WTC11 (cell line): ENCODE measurements around the gene TSPAN5. TPM values are rescaled to one million over a fixed set of nuclear protein-coding genes. Genes with fewer than 3 reads are reported as not detected.

Experiments used
- ATAC-seq: fragments of 200-7000 bp; cut with Tn5 transposase; 2 replicates; pipeline ENCODE4 v1.10.0; 2021; ENCODE audit warnings: mild to moderate bottlenecking, moderate library complexity
- CTCF ChIA-PET: fragments of 300-600 bp; sonication (Branson Sonifier 250); formaldehyde crosslinking; loops from one replicate; lab custom pipeline; 2021; ENCODE audit warnings: antibody characterized with exemption; lab: Charles Lee
- POLR2A ChIA-PET: fragments of 350-600 bp; sonication (Branson Sonifier 250); formaldehyde crosslinking; loops from one replicate; lab custom pipeline; 2021; ENCODE audit warnings: antibody characterized with exemption; lab: Charles Lee
- DNase-seq: peaks from one replicate; pipeline ENCODE4 v3.0.0; 2021; ENCODE audit warnings: low spot score
- H3K27ac Mint-ChIP-seq: 2 replicates; pipeline ENCODE4 v1.8.0; 2021; ENCODE audit warnings: mixed read lengths
- H3K27me3 Mint-ChIP-seq: 2 replicates; pipeline ENCODE4 v1.8.0; 2021; ENCODE audit warnings: low read depth, mild to moderate bottlenecking, moderate library complexity, mixed read lengths
- H3K36me3 Mint-ChIP-seq: 2 replicates; pipeline ENCODE4 v1.8.0; 2021; ENCODE audit warnings: mixed read lengths
- H3K4me1 Mint-ChIP-seq: 2 replicates; pipeline ENCODE4 v1.8.0; 2022; ENCODE audit warnings: mixed read lengths
- H3K4me3 Mint-ChIP-seq: 2 replicates; pipeline ENCODE4 v1.8.0; 2021; ENCODE audit warnings: mild to moderate bottlenecking, moderate library complexity, mixed read lengths
- H3K9me3 Mint-ChIP-seq: 2 replicates; pipeline ENCODE4 v1.8.0; 2021; ENCODE audit warnings: mixed read lengths
- ATF1 ChIP-seq: sonication (generic); formaldehyde crosslinking; IDR thresholded peaks from 2 replicates; pipeline ENCODE4 v1.8.1; 2023; ENCODE audit warnings: mild to moderate bottlenecking, moderate library complexity, missing genetic modification reagents
- ETV6 ChIP-seq: sonication (generic); formaldehyde crosslinking; IDR thresholded peaks from 2 replicates; pipeline ENCODE4 v1.8.1; 2022; ENCODE audit warnings: mild to moderate bottlenecking, missing genetic modification reagents
- FOXK1 ChIP-seq: sonication (generic); formaldehyde crosslinking; IDR thresholded peaks from 2 replicates; pipeline ENCODE4 v1.8.0; 2022; ENCODE audit warnings: mild to moderate bottlenecking, moderate library complexity, missing genetic modification reagents
- FOXP1 ChIP-seq: sonication (generic); formaldehyde crosslinking; IDR thresholded peaks from 2 replicates; pipeline ENCODE4 v1.8.0; 2022; ENCODE audit warnings: missing genetic modification reagents, mild to moderate bottlenecking, moderate library complexity, borderline replicate concordance
- GABPB1 ChIP-seq: sonication (generic); formaldehyde crosslinking; IDR thresholded peaks from 2 replicates; pipeline ENCODE4 v1.8.1; 2023; ENCODE audit warnings: mild to moderate bottlenecking, missing genetic modification reagents
- GRHL2 ChIP-seq: fragments of 250-450 bp; sonication (Bioruptor Pico); IDR thresholded peaks from 2 replicates; pipeline ENCODE4 v1.8.0; 2022; ENCODE audit warnings: mild to moderate bottlenecking, moderate library complexity; ENCODE audit not compliant: insufficient replicate concordance, severe bottlenecking
- GTF2I ChIP-seq: fragments of 250-450 bp; sonication (Bioruptor Pico); conservative IDR thresholded peaks from 2 replicates; pipeline ENCODE4 v1.4.0; 2021; ENCODE audit warnings: mild to moderate bottlenecking
- IRF2 ChIP-seq: sonication (generic); formaldehyde crosslinking; IDR thresholded peaks from 2 replicates; pipeline ENCODE4 v1.8.0; 2022; ENCODE audit warnings: low read depth, missing genetic modification reagents, borderline replicate concordance
- JUN ChIP-seq: sonication (generic); formaldehyde crosslinking; IDR thresholded peaks from 2 replicates; pipeline ENCODE4 v1.8.0; 2023; ENCODE audit warnings: mild to moderate bottlenecking, missing genetic modification reagents
- KAT7 ChIP-seq: sonication (generic); formaldehyde crosslinking; IDR thresholded peaks from 2 replicates; pipeline ENCODE4 v1.8.1; 2023; ENCODE audit warnings: missing genetic modification reagents, mild to moderate bottlenecking, borderline replicate concordance
- MXD4 ChIP-seq: fragments of 250-450 bp; sonication (Bioruptor Pico); IDR thresholded peaks from 2 replicates; pipeline ENCODE4 v1.8.0; 2021; ENCODE audit warnings: mild to moderate bottlenecking, moderate library complexity, borderline replicate concordance
- NFE2L1 ChIP-seq: sonication (generic); formaldehyde crosslinking; IDR thresholded peaks from 2 replicates; pipeline ENCODE4 v1.8.1; 2023; ENCODE audit warnings: missing genetic modification reagents
- NR2C2 ChIP-seq: sonication (generic); formaldehyde crosslinking; IDR thresholded peaks from 2 replicates; pipeline ENCODE4 v1.8.0; 2022; ENCODE audit warnings: mild to moderate bottlenecking, missing genetic modification reagents
- TEAD1 ChIP-seq: sonication (generic); formaldehyde crosslinking; IDR thresholded peaks from 2 replicates; pipeline ENCODE4 v1.8.0; 2022; ENCODE audit warnings: mild to moderate bottlenecking, missing genetic modification reagents
- ZBTB21 ChIP-seq: sonication (generic); formaldehyde crosslinking; IDR thresholded peaks from 2 replicates; pipeline ENCODE4 v1.8.1; 2023; ENCODE audit warnings: mild to moderate bottlenecking, missing genetic modification reagents, borderline replicate concordance
- ZNF263 ChIP-seq: sonication (generic); formaldehyde crosslinking; IDR thresholded peaks from 2 replicates; pipeline ENCODE4 v1.8.1; 2022; ENCODE audit warnings: low read depth, mild to moderate bottlenecking, moderate library complexity, missing genetic modification reagents
- ZNF317 ChIP-seq: sonication (generic); formaldehyde crosslinking; IDR thresholded peaks from 2 replicates; pipeline ENCODE4 v1.8.1; 2023; ENCODE audit warnings: low read depth, mild to moderate bottlenecking, moderate library complexity, missing genetic modification reagents, borderline replicate concordance
- ZNF416 ChIP-seq: fragments of 250-450 bp; sonication (Bioruptor Pico); IDR thresholded peaks from 2 replicates; pipeline ENCODE4 v1.9.0; 2021; ENCODE audit warnings: mild to moderate bottlenecking, inconsistent platforms
- ZNF671 ChIP-seq: fragments of 250-450 bp; sonication (Bioruptor Pico); IDR thresholded peaks from 2 replicates; pipeline ENCODE4 v1.8.0; 2021; ENCODE audit warnings: mild to moderate bottlenecking
- total RNA-seq: library from RNA; stranded (reverse); gene quantifications from 3 replicates; pipeline ENCODE4 v1.2.3, GENCODE V29; 2021
- TF ChIP-seq, protein P1 (sequence below): sonication (generic); formaldehyde crosslinking; IDR thresholded peaks from 2 replicates; pipeline ENCODE4 v1.8.0; 2022; ENCODE audit warnings: mild to moderate bottlenecking, missing genetic modification reagents
- TF ChIP-seq, protein P2 (sequence below): sonication (generic); formaldehyde crosslinking; IDR thresholded peaks from 2 replicates; pipeline ENCODE4 v1.8.0; 2022; ENCODE audit warnings: mild to moderate bottlenecking, missing genetic modification reagents
- TF ChIP-seq, protein P3 (sequence below): fragments of 250-450 bp; sonication (Bioruptor Pico); IDR thresholded peaks from 2 replicates; pipeline ENCODE4 v1.9.0; 2021; ENCODE audit warnings: moderate library complexity, mild to moderate bottlenecking, inconsistent platforms, borderline replicate concordance
- TF ChIP-seq, protein P4 (sequence below): sonication (generic); formaldehyde crosslinking; IDR thresholded peaks from 2 replicates; pipeline ENCODE4 v1.8.1; 2022; ENCODE audit warnings: missing genetic modification reagents, borderline replicate concordance
- TF ChIP-seq, protein P5 (sequence below): sonication (generic); formaldehyde crosslinking; IDR thresholded peaks from 2 replicates; pipeline ENCODE4 v1.8.1; 2022; ENCODE audit warnings: mild to moderate bottlenecking, moderate library complexity, missing genetic modification reagents
- TF ChIP-seq, protein P6 (sequence below): sonication (generic); formaldehyde crosslinking; IDR thresholded peaks from 2 replicates; pipeline ENCODE4 v1.8.0; 2022; ENCODE audit warnings: mild to moderate bottlenecking, missing genetic modification reagents
- TF ChIP-seq, protein P7 (sequence below): fragments of 250-450 bp; sonication (Bioruptor Pico); IDR thresholded peaks from 2 replicates; pipeline ENCODE4 v1.9.0; 2021; ENCODE audit warnings: mild to moderate bottlenecking
- TF ChIP-seq, protein P8 (sequence below): sonication (generic); formaldehyde crosslinking; IDR thresholded peaks from 2 replicates; pipeline ENCODE4 v1.8.0; 2023; ENCODE audit warnings: missing genetic modification reagents

Gene TSPAN5
- total RNA-seq, 1 experiment from 2014 or later = 22.7 TPM

DNA sequence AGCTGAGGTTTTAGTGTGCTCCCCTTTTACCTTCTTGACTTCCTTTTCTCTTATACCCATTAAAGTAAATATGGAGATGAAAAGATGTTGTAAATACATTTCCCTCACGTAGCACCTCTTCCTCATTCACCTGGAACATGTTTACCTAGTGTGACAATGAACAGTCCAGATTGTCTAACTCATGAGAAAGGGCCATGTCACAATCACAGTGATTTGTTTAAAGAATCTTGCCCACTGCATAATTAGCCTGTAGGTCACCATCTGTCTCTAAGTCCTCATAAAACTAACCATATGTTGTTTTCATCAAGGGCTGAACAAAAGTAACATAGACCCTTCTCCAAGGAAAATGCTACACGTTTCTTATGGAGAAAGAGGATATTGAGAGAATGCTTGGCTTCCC, 85.7 kb downstream of the TSPAN5 start:
- CTCF ChIA-PET = no interaction called here
- POLR2A ChIA-PET = no interaction called here
- no peaks in the 10 kb centered on the region for H3K27me3 Mint-ChIP-seq
- no peak for TF ChIP-seq NR2C2 (CRISPR knock-in tag)
- TF ChIP-seq, protein P1, sequence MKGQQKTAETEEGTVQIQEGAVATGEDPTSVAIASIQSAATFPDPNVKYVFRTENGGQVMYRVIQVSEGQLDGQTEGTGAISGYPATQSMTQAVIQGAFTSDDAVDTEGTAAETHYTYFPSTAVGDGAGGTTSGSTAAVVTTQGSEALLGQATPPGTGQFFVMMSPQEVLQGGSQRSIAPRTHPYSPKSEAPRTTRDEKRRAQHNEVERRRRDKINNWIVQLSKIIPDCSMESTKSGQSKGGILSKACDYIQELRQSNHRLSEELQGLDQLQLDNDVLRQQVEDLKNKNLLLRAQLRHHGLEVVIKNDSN (CRISPR knock-in tag) = no peak
- TF ChIP-seq ZNF317 = no peak
- TF ChIP-seq ATF1 (CRISPR knock-in tag) = no peak
- TF ChIP-seq, protein P2, sequence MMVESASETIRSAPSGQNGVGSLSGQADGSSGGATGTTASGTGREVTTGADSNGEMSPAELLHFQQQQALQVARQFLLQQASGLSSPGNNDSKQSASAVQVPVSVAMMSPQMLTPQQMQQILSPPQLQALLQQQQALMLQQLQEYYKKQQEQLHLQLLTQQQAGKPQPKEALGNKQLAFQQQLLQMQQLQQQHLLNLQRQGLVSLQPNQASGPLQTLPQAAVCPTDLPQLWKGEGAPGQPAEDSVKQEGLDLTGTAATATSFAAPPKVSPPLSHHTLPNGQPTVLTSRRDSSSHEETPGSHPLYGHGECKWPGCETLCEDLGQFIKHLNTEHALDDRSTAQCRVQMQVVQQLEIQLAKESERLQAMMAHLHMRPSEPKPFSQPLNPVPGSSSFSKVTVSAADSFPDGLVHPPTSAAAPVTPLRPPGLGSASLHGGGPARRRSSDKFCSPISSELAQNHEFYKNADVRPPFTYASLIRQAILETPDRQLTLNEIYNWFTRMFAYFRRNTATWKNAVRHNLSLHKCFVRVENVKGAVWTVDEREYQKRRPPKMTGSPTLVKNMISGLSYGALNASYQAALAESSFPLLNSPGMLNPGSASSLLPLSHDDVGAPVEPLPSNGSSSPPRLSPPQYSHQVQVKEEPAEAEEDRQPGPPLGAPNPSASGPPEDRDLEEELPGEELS (CRISPR knock-in tag) = no peak
- TF ChIP-seq, protein P3, sequence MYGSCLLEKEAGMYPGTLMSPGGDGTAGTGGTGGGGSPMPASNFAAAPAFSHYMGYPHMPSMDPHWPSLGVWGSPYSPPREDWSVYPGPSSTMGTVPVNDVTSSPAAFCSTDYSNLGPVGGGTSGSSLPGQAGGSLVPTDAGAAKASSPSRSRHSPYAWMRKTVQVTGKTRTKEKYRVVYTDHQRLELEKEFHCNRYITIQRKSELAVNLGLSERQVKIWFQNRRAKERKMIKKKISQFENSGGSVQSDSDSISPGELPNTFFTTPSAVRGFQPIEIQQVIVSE = no peak
- TF ChIP-seq ZNF263 (CRISPR knock-in tag) = no peak
- TF ChIP-seq JUN (CRISPR knock-in tag) = no peak
- no peak for TF ChIP-seq ZNF671
- TF ChIP-seq, protein P4, sequence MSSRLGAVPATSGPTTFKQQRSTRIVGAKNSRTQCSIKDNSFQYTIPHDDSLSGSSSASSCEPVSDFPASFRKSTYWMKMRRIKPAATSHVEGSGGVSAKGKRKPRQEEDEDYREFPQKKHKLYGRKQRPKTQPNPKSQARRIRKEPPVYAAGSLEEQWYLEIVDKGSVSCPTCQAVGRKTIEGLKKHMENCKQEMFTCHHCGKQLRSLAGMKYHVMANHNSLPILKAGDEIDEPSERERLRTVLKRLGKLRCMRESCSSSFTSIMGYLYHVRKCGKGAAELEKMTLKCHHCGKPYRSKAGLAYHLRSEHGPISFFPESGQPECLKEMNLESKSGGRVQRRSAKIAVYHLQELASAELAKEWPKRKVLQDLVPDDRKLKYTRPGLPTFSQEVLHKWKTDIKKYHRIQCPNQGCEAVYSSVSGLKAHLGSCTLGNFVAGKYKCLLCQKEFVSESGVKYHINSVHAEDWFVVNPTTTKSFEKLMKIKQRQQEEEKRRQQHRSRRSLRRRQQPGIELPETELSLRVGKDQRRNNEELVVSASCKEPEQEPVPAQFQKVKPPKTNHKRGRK (CRISPR knock-in tag) = no peak
- TF ChIP-seq, protein P5, sequence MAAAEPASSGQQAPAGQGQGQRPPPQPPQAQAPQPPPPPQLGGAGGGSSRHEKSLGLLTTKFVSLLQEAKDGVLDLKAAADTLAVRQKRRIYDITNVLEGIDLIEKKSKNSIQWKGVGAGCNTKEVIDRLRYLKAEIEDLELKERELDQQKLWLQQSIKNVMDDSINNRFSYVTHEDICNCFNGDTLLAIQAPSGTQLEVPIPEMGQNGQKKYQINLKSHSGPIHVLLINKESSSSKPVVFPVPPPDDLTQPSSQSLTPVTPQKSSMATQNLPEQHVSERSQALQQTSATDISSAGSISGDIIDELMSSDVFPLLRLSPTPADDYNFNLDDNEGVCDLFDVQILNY (CRISPR knock-in tag) = no peak
- no peak for TF ChIP-seq ZNF416 (CRISPR knock-in tag)
- TF ChIP-seq ETV6 (CRISPR knock-in tag) = no peak
- TF ChIP-seq GTF2I (CRISPR knock-in tag) = no peak
- no peak for TF ChIP-seq FOXP1
- TF ChIP-seq, all 79 proteins: peak for 0
- no peak overlapping the region for H3K27ac Mint-ChIP-seq
- H3K36me3 Mint-ChIP-seq = peaks cover 2% of the 10 kb centered on the region; the same call in 1 of the 2 replicates
- ATAC-seq (no peak), DNase-seq (no peak)
- peaks cover 25% of the 10 kb centered on the region for H3K4me1 Mint-ChIP-seq
- no peak overlapping the region for H3K4me3 Mint-ChIP-seq
- no peaks in the 10 kb centered on the region for H3K9me3 Mint-ChIP-seq

DNA sequence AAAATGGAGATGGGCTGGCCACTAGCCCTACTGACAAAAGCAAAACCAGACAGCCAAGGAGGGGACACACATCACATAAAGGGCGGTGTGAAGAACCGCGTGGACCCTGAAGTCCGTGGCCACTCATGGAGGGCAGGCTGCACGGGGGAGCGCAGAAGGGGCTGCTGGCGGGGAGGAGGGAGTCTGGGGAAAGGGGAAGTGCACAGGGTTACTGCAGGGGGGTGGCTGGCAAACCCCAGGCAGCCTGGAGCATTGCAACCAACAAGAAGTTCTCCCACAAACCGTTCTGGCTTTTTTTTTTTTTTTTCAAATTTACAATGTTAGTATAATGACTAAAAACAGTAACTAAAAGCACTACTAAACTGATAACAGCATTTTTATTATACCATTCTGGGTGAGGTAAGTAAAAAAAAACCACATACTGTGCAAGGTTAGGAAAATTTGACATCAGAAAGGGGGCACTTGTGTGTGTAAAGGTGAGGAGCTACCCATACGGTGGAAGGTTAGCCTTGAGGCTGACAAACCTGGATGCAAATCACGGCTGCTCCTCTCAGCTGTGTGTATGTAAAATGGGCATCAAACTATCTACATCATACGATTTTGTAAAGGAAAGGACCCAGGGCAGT, 87.1 kb downstream of the TSPAN5 start:
- Mint-ChIP-seq H3K36me3 (peaks cover 2% of the 10 kb centered on the region; the same call in 1 of the 2 replicates), H3K9me3 (no peaks in the 10 kb centered on the region), H3K4me1 (peaks cover 32% of the 10 kb centered on the region), H3K27me3 (no peaks in the 10 kb centered on the region), H3K4me3 (no peak overlapping the region), H3K27ac (no peak overlapping the region)
- no peak for DNase-seq
- ChIA-PET POLR2A (no interaction called here), CTCF (no interaction called here)
- ATAC-seq = no peak
- TF ChIP-seq TEAD1 (CRISPR knock-in tag) (no peak), GABPB1 (CRISPR knock-in tag) (no peak), FOXK1 (CRISPR knock-in tag) (no peak), GRHL2 (CRISPR knock-in tag) (no peak), IRF2 (no peak), KAT7 (CRISPR knock-in tag) (no peak), NFE2L1 (CRISPR knock-in tag) (no peak), MXD4 (CRISPR knock-in tag) (no peak), ZBTB21 (CRISPR knock-in tag) (no peak)
- TF ChIP-seq, protein P6, sequence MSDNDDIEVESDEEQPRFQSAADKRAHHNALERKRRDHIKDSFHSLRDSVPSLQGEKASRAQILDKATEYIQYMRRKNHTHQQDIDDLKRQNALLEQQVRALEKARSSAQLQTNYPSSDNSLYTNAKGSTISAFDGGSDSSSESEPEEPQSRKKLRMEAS (CRISPR knock-in tag) = no peak
- TF ChIP-seq, protein P7, sequence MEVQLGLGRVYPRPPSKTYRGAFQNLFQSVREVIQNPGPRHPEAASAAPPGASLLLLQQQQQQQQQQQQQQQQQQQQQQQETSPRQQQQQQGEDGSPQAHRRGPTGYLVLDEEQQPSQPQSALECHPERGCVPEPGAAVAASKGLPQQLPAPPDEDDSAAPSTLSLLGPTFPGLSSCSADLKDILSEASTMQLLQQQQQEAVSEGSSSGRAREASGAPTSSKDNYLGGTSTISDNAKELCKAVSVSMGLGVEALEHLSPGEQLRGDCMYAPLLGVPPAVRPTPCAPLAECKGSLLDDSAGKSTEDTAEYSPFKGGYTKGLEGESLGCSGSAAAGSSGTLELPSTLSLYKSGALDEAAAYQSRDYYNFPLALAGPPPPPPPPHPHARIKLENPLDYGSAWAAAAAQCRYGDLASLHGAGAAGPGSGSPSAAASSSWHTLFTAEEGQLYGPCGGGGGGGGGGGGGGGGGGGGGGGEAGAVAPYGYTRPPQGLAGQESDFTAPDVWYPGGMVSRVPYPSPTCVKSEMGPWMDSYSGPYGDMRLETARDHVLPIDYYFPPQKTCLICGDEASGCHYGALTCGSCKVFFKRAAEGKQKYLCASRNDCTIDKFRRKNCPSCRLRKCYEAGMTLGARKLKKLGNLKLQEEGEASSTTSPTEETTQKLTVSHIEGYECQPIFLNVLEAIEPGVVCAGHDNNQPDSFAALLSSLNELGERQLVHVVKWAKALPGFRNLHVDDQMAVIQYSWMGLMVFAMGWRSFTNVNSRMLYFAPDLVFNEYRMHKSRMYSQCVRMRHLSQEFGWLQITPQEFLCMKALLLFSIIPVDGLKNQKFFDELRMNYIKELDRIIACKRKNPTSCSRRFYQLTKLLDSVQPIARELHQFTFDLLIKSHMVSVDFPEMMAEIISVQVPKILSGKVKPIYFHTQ = no peak
- TF ChIP-seq, protein P8, sequence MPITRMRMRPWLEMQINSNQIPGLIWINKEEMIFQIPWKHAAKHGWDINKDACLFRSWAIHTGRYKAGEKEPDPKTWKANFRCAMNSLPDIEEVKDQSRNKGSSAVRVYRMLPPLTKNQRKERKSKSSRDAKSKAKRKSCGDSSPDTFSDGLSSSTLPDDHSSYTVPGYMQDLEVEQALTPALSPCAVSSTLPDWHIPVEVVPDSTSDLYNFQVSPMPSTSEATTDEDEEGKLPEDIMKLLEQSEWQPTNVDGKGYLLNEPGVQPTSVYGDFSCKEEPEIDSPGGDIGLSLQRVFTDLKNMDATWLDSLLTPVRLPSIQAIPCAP = no peak
